Muscle of arm (tissue), 12 donors: ENCODE measurements around the gene OR52D1. TPM values are rescaled to one million over a fixed set of nuclear protein-coding genes. Genes with fewer than 3 reads are reported as not detected.

Source experiments
- DNase-seq: peaks from one replicate; pipeline ENCODE4 v3.0.0-alpha.2; 2013
- polyA plus RNA-seq, 12 donors: library from polyadenylated mRNA; unstranded; fragments of 120-200 nt; gene quantifications; one replicate each; pipeline ENCODE4 v1.2.1, GENCODE V29; 2013; ENCODE audit not compliant: insufficient read length in 12 of 12

The OR52D1 gene
- polyA plus RNA-seq, 12 donors, result not detected

DNA sequence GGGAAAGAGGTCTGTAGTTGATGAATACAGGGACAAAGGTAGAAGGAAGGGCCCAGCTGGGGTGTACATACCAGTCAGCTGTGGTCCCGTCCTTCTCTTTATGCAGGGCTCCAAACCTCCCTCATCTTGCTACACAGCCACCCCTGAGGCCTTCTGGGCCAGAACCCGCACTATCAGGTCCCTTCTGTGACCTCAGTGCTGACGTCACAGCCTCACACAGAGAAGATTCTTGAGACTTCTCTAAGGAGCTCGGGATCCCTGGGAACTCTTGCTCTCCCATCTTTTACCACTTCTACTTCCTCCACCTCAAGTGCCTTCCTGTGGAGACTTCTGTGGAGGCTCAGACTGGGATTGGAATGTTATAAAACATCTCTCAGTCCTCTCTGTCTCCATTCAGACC is 21.3 kb downstream of the OR52D1 start, which contains the start of gene UBQLN3:
Gene UBQLN3 (minus strand): TSS at position 155 of the 400 bp plus-strand sequence. CDS start 399 bp downstream, outside the sequence.
- no peak for DNase-seq

- DNase-seq, result no peak
These were observed 26.4 kb downstream of the OR52D1 start for GRCh38 chr11:5514841-5515240.

GRCh38 chr11:5516599-5516998 is 28.1 kb downstream of the OR52D1 start, which contains the start of gene UBQLNL:
TSS of gene UBQLNL (minus strand) at chr11:5516699. CDS start at chr11:5516441, 258 bp downstream.
- no peak for DNase-seq

GRCh38 chr11:5521540-5521939 is 33.1 kb downstream of the OR52D1 start:
- DNase-seq, result no peak

GRCh38 chr11:5522308-5522707 is 33.8 kb downstream of the OR52D1 start:
- DNase-seq, result no peak

DNA sequence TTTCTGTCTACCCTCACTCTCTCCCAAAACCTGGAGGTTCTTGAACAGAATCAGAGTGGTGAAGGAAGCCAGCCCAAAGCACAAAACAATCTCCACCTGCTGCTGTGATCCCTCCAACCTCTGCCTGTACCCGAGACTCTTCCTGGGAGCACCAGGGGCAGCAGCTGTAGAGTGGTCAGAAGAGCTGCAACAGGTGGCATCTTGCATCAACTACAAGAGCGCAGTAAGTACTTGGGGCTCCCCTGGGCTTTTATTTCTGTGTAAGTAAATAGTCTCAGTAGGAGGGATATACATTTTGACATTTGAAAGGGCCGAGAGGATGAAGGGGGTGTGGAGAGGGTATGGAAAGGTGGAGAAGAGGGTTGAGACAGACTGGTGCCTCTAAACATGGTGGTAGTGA is 36.3 kb downstream of the OR52D1 start:
- no peak for DNase-seq

- no peak for DNase-seq
These were observed 39.2 kb downstream of the OR52D1 start for GRCh38 chr11:5527716-5528115.

DNA sequence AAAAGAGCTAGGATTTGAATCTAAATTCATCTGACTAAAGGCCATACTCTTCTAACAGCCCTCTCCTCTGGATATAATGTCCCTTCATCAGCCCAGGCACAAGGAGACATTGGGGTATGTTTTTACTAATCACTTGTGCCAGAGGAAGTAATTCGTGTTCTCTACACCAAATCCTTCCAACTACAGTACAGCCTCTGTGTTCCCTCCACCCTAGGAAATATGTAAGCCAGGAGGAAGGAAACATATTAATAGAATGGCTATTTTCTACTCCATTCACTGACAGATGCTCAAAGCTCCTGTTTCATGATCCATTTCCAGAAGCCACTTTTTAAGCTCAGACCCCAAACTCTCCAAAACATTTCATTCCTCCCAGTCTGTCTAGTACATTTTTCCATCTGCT is 40.0 kb downstream of the OR52D1 start:
- no peak for DNase-seq

DNA sequence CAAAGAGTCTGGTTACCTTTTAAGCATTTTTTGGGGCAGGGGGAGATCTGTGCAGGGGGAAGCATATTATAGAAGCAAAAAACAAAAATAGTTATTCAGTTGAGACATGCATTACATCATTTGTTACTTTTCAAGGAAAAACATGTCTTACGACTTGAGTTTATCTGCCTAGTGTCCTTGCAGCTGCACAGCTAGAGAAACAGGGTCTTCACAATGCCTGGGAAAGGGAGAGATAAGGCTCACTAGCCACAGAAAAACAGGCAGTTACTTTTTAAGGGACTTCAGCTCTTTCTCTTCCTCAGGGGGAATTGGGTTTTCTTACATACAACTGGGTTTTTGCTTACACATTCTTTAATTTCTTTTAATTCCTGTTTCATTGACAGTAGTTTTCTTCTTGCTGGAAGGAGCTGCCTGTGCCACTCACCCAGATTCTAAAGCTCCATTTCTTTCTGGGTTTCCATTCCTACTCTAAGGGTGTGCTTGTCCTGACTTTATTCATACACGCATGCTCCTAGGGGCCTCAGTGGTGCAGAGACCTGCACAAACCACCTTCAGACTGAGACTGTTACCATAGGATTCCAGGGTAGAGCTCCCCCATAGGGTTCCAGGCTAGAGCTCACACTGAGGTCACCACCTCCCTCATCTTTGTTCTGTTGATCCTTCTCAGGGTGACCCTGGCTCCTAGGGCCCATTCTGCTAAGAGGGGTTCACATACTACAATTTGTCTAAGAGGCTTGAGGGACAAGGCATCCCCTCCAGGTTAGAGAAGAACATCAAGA is 42.8 kb downstream of the OR52D1 start:
- no peak for DNase-seq

DNA sequence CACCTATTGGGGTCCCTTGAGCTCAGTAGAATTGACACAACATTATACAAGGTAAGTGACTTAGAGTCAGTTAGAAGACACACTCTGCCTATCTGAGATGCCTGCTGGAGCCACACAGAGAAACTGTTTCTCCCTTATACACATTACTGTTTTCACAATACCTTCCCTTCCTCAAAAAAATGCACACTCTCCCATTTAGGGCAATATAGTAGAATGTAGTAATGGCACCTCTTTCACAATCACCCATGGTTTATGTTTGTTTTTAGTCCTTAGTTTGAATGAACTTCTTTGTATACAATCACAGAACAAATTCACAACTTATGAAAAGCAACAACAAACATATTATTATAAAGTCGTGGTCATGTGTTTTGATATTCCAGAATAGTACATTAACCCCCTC is 45.6 kb downstream of the OR52D1 start:
- no peak for DNase-seq

GRCh38 chr11:5536482-5536881 is 48.0 kb downstream of the OR52D1 start:
- DNase-seq, result no peak

Other genes starting within 250 kb of the OR52D1 start
- gene HBG1, start 238.8 kb upstream of the OR52D1 start, polyA plus RNA-seq, result 1,000 to 10,000 TPM in 2 of 12 donors, 100 to 1,000 TPM in 3, 10 to 100 TPM in 2, 1 to 10 TPM in 4, not detected in 1; 4.2 to 8,722 (median 70.4) TPM
- gene HBG2, start 233.9 kb upstream of the OR52D1 start, polyA plus RNA-seq, result over 10,000 TPM in 2 of 12 donors, 1,000 to 10,000 TPM in 9, 100 to 1,000 TPM in 1; 964 to 18,217 (median 4,493) TPM
- gene HBE1, start 218.7 kb upstream of the OR52D1 start, polyA plus RNA-seq, result 10 to 100 TPM in 7 of 12 donors, 1 to 10 TPM in 4, not detected in 1; 1.4 to 85.4 (median 19.9) TPM
- gene OR51B4, start 186.7 kb upstream of the OR52D1 start, polyA plus RNA-seq, result under 1 TPM in 1 of 12 donors, not detected in 11; 0.33 TPM
- not detected for gene OR51B2, start 164.4 kb upstream of the OR52D1 start, polyA plus RNA-seq
- under 1 TPM in 6 of 12 donors, not detected in 6; 0.14 to 0.37 (median 0.19) TPM for gene OR51B5, start 145.2 kb upstream of the OR52D1 start, polyA plus RNA-seq
- gene OR51B6, start 137.2 kb upstream of the OR52D1 start, polyA plus RNA-seq, result not detected
- gene OR51M1, start 104.9 kb upstream of the OR52D1 start, polyA plus RNA-seq, result not detected
- gene OR51Q1, start 66.6 kb upstream of the OR52D1 start, polyA plus RNA-seq, result not detected
- gene OR51I1, start 47.2 kb upstream of the OR52D1 start, polyA plus RNA-seq, result not detected
- gene OR51I2, start 39.4 kb upstream of the OR52D1 start, polyA plus RNA-seq, result not detected
- not detected for gene UBQLN3, start 21.3 kb downstream of the OR52D1 start, polyA plus RNA-seq
- gene UBQLNL, start 28.0 kb downstream of the OR52D1 start, polyA plus RNA-seq, result under 1 TPM in 10 of 12 donors, not detected in 2; 0.11 to 0.77 (median 0.17) TPM
- gene OR52H1, start 59.9 kb downstream of the OR52D1 start, polyA plus RNA-seq, result under 1 TPM in 1 of 12 donors, not detected in 11; 0.29 TPM
- gene OR52B6, start 92.2 kb downstream of the OR52D1 start, polyA plus RNA-seq, result under 1 TPM in 1 of 12 donors, not detected in 11; 0.17 TPM
- gene TRIM6, start 108.0 kb downstream of the OR52D1 start, polyA plus RNA-seq, result 1 to 10 TPM in 8 of 12 donors, under 1 TPM in 2, not detected in 2; 0.93 to 3.6 (median 1.3) TPM
- gene TRIM34, start 136.3 kb downstream of the OR52D1 start, polyA plus RNA-seq, result 1 to 10 TPM in 10 of 12 donors, not detected in 2; 2.9 to 9.6 (median 4.4) TPM
- gene TRIM5, start 196.4 kb downstream of the OR52D1 start, polyA plus RNA-seq, result 10 to 100 TPM in 11 of 12 donors, not detected in 1; 10.8 to 23.6 (median 14.5) TPM
- gene TRIM22, start 201.1 kb downstream of the OR52D1 start, polyA plus RNA-seq, result 10 to 100 TPM in 4 of 12 donors, 1 to 10 TPM in 7, not detected in 1; 4.5 to 17.5 (median 9.6) TPM
- gene OR56B1, start 247.8 kb downstream of the OR52D1 start, polyA plus RNA-seq, result not detected